Activated CD4-positive, CD25-positive, alpha-beta regulatory T cell treated with anti-CD3 and anti-CD28 coated beads, Interleukin-2, amount 50 U/mL, for 16 hours (primary cell): ENCODE measurements around the gene TMEM33.

Experiments
- DNase-seq: peaks from one replicate; pipeline ENCODE4 v3.0.0-alpha.2; 2020; ENCODE audit warnings: low read depth, low spot score

Gene TMEM33

DNA sequence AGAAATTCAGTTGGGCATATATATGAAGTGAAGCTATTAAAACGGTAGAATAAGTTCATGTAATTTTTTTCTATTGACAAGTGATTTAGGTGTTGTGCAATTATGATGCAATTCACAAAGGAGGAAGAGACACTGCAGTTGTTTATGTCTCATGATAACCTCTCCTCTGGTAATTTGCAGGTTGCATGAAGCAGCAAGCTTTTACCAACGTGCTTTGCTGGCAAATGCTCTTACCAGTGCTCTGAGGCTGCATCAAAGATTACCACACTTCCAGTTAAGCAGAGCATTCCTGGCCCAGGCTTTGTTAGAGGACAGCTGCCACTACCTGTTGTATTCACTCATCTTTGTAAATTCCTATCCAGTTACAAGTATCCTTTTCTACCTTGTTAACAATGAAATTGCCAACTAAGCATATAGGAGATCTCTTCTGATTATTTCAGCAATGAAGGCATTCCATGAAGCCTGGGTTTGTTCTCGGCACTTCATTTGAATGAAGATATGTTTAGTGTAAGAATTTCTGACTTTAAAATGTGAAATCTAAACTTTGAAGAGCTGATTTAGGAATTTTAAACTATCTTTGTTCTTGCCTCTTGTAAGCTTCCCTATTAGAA, 3.9 kb downstream of the TMEM33 start:
- DNase-seq, result no peak

DNA sequence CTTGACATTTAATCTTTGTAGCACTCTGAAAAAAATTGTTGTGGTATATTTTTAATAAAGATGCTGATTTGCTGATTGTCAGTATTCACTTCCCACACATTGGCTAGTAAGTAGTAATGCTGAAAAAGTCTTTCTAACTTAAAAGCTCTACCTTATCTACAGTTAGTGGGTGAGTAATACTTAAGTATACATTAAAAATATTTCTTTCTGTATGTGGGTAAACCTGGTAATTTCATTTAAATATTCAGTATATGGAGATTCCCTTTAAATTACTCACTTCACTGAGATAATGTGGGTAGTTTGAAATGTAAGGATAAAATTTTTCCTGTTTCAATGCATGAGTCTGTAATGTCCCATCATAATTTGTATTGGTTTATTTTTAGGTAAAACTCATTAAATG, 5.6 kb downstream of the TMEM33 start:
- DNase-seq, result no peak

- DNase-seq, result no peak
Observed at GRCh38 chr4:41943506-41943905, 8.3 kb downstream of the TMEM33 start.

DNA sequence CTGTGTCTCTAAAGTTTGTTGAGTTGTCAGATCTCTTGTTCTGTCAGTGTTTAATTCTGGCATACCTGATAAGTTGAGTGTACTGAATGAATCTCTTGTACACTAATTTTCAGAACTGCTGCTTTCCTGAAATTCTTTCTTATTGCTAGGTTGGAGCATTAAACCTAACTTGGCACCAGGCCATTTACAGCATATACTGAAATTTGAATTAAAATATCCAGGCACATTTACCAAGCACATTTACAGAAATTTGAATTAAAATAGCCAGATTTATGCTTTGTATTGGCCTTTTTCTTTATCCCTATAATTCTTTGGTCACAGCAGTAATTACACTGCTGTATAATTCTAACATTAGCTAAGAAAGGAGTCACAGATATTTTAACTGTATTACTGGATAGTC, 8.9 kb downstream of the TMEM33 start:
- no peak for DNase-seq

GRCh38 chr4:41949531-41949930, 14.3 kb downstream of the TMEM33 start:
- no peak for DNase-seq

DNA sequence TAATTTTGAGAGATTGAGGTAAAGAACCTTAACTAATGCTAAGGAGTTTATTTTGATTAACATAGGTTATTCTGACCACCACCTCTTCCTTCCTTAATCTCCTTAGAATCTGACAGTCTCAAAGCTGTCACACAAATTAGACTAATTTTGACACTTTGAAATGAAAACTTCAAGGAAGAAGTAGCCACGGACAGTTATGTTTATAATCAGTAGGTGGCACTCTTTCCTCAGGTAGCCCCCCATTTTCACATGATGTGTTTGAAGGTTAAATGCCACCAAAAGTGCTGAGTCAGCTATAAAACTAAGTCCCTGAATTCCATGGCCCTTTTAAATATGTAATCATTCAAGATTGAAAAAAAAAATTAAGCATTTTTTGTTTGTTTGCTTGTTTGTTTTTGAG, 22.4 kb downstream of the TMEM33 start:
- no peak for DNase-seq

GRCh38 chr4:41963105-41963504, 27.9 kb downstream of the TMEM33 start:
- DNase-seq, result no peak

GRCh38 chr4:41964401-41964800, 29.2 kb downstream of the TMEM33 start:
- no peak for DNase-seq

DNA sequence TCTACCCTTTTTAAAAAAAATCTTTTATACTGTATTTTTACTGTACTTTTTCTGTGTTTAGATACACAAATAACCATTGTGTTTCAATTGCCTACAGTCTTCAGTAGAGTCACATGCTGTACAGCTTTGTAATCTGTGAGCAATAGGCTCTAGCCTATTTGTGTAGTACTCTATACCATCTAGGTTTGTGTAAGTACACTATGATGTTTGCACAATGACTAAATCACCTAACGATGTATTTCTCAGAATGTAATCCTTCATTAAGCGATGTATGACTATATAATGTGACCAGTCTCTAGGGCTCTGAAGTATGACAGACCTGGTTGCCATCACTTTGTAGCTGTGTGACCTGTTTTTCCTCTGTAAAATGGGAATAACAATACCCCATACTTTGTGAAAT, 32.2 kb downstream of the TMEM33 start:
- DNase-seq, result no peak

- DNase-seq, result no peak
Observed at GRCh38 chr4:41969671-41970070, 34.4 kb downstream of the TMEM33 start.

DNA sequence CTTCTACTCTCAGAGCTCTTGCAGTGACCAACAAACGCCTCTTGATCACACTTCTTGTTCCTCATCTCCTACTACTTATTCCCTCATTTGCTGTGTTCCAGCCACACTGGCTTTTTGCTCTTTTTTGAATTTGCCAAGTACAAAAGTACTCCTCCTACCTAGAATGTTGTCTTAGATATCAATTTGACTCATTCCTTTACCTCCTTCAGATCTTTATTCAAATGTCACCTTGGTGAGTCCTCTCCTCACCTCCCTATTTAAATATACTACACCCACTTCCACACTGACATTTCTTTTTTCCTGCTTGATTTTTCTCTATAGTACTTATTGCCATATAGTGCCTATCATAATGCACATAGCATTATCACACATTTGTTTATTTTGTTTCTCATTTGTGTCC, 40.1 kb downstream of the TMEM33 start:
- no peak for DNase-seq

GRCh38 chr4:41976775-41977516, 41.7 kb downstream of the TMEM33 start:
- DNase-seq, result no peak

- no peak for DNase-seq
Observed at GRCh38 chr4:41977709-41978108, 42.5 kb downstream of the TMEM33 start.

- DNase-seq, result no peak
Observed at GRCh38 chr4:41981456-41981855, 46.2 kb downstream of the TMEM33 start, which contains the start of gene DCAF4L1. Gene DCAF4L1, plus strand, starts transcription at chr4:41981756. Its CDS starts 37 bp downstream, at chr4:41981793.

- DNase-seq, result no peak
Observed at GRCh38 chr4:41982716-41983115, 47.5 kb downstream of the TMEM33 start.

- DNase-seq, result no peak
Observed at GRCh38 chr4:41985151-41985550, 49.9 kb downstream of the TMEM33 start.

DNA sequence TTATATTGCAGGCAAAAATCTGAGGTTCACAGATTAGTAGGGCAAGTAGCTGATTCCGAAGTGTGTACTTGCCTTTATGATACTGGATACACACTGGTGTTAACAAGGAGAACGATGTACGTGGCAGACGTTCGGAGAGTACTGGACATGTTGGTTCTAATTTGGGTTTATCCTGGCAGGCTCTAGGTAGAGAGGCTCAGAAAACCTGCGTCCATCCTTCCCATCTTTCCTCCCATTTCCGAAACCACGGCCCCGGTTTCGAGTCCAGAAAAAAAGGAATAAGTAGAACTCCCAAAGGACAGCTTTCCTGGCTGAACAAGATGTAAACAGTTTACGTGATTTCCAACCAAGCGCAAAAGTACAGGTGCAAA, 54.8 kb downstream of the TMEM33 start:
- no peak for DNase-seq

DNA sequence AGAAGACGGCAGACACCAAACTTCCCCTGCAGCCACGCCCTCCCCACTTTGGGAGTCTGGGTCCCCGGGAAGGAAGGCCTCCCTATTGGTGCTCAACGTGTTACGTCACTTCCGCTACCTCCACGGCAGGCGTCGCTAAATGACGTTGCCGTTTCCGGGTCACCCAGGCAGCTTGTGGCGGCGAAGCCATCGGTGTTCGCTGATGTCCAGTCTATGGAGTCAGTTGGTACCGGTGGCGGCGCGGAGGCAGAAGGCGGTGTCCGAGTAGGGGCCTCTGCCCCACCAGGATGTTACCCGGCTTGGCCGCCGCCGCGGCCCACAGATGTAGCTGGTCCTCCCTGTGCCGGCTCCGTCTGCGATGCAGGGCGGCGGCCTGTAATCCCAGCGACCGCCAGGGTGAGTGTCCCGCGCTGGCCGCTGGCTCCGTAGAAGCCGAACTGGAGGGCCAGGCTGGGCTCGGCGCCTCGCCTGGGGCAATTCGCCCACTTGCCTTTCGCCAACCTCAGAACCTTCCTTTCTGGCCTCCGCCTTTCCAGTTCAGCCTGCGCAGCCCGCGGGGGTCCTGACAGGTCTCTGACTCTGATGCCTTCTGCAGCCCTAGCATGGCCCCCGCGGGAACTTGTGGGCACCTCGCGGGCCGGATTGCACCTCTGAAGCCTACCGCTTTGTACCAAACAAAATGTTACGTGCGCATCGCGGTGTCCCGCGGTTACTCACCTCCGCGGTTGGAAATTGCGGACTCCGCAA, 55.3 kb downstream of the TMEM33 start, which contains the start of gene SLC30A9:
Gene SLC30A9 (plus strand): TSS at position 166 of the 747 bp plus-strand sequence. CDS start 122 bp downstream, at position 288.
- peak; percentile 85 for DNase-seq

DNA sequence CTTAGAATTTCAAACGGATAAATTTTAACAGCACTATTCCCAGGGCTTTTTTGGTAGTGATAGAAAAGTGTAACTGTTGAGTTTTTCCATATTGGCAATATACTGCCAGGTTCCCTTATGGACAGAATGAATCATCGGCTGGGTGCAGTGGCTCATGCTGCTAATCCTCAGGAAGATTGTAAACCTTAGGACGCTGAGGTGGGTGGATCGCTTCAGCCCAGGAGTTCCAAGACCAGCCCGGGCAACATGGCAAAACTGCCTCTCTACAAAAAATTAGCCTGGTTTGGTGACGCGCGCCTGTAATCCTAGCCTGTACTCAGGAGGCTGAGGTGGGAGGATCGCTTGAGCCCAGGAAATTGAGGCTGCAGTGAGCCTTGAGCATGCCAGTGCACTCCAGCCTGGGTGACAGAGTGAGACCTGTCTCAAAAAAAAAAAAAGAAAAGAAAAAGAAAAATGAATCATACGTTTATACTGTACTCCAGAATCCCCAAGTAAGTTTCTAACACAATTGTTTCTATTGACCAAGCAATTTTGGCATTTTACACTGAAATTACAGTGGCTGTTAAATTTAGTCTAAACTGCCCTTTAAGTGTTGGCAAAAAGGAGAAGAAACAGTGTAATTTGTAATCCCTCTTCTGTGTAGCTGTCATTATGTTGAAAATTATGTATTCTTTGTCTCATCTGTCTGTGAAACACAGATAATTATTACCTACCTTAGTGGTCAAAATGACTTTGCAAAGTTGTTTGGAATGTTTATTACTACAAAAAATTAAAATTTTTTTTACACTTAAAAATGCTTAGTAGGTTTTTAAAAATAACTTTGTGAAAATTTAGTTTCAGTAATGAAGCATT, 56.9 kb downstream of the TMEM33 start:
- DNase-seq, result no peak

GRCh38 chr4:41992967-41993857, 58.0 kb downstream of the TMEM33 start:
- no peak for DNase-seq
